Tibial nerve (tissue), 4 donors: ENCODE results near the gene HMCN2. TPM values are rescaled to one million over a fixed set of nuclear protein-coding genes. Genes with fewer than 3 reads are reported as not detected.

Experiments used
- DNase-seq, 2 donors: peaks; one replicate each; pipeline ENCODE4 v3.0.0-alpha.2; 2019; ENCODE audit warnings: low spot score in 2 of 2
- H3K27ac ChIP-seq, 4 donors: fragments of 200-600 bp; sonication (generic) in 3 of 4; one replicate each; pipeline ENCODE4 v1.5.1; 2017 to 2019; ENCODE audit warnings: mild to moderate bottlenecking in 1 of 4
- H3K27me3 ChIP-seq, 2 donors: fragments of 200-600 bp; sonication (generic) in 1 of 2; one replicate each; pipeline versions ENCODE4 v1.5.1 to v1.6.0; 2017 to 2019
- H3K36me3 ChIP-seq, 3 donors: fragments of 200-600 bp; sonication (generic); one replicate each; pipeline ENCODE4 v1.5.1; 2018 to 2019
- H3K4me1 ChIP-seq, 4 donors: fragments of 200-600 bp; sonication (generic) in 3 of 4; one replicate each; pipeline ENCODE4 v1.5.1; 2017 to 2019
- H3K4me3 ChIP-seq, 4 donors: fragments of 200-600 bp; sonication (generic) in 3 of 4; one replicate each; pipeline ENCODE4 v1.5.1; 2017 to 2019; ENCODE audit warnings: mild to moderate bottlenecking in 1 of 4, moderate library complexity in 1 of 4
- H3K9me3 ChIP-seq, 4 donors: fragments of 200-600 bp; sonication (generic) in 3 of 4; one replicate each; pipeline ENCODE4 v1.5.1; 2017 to 2019
- EP300 ChIP-seq, 2 donors: sonication (generic); formaldehyde crosslinking; IDR thresholded peaks; one replicate each; pipeline ENCODE4 v1.6.1; 2017; ENCODE audit warnings: antibody characterized with exemption in 2 of 2, mild to moderate bottlenecking in 1 of 2
- POLR2A ChIP-seq, 2 donors: fragments of 450-650 bp; IDR thresholded peaks; one replicate each; pipeline ENCODE4 v1.6.1; 2017; ENCODE audit warnings: antibody characterized with exemption in 2 of 2, mild to moderate bottlenecking in 2 of 2, moderate library complexity in 2 of 2
- WGBS, 2 donors: methylation state at CpG; one replicate each; pipeline ENCODE4 v1.1.5; 2018; 5-methylcytosine and 5-hydroxymethylcytosine counted together
- total RNA-seq, 4 donors: library from RNA; depleted of rRNA; stranded (reverse); fragments of >200 nt; gene quantifications; one replicate each; pipeline ENCODE4 v1.1.0, GENCODE V29; 2016
- TF ChIP-seq, protein P1 (sequence below), 5 experiments: fragments of 200-600 bp in 3 of 5; fragments of 450-650 bp in 2 of 5; sonication (generic) in 3 of 5; IDR thresholded peaks; one replicate each; pipeline ENCODE4 v1.5.1; 2016 to 2019; ENCODE audit warnings: antibody characterized with exemption in 5 of 5, mild to moderate bottlenecking in 3 of 5, moderate library complexity in 2 of 5

The HMCN2 gene
- total RNA-seq, 4 donors from 2014 or later = 0.90 to 53.7 (median 20.3) TPM

GRCh38 chr9:130461731-130462130, 196.2 kb downstream of the HMCN2 start:
- Histone ChIP-seq H3K4me1 (no peaks in the 10 kb centered on the region), H3K27ac (no peak overlapping the region), H3K4me3 (no peak overlapping the region), H3K27me3 (peaks cover 0 to 15% of the 10 kb centered on the region in 2 donors), H3K9me3 (no peaks in the 10 kb centered on the region), H3K36me3 (peaks cover 0 to 26% (median 0%) of the 10 kb centered on the region in 3 donors)
- DNase-seq = no peak
- TF ChIP-seq EP300 (IDR thresholded peaks at IDR 0.05) (no peak), POLR2A (IDR thresholded peaks at IDR 0.05) (no peak)
- TF ChIP-seq, protein P1, sequence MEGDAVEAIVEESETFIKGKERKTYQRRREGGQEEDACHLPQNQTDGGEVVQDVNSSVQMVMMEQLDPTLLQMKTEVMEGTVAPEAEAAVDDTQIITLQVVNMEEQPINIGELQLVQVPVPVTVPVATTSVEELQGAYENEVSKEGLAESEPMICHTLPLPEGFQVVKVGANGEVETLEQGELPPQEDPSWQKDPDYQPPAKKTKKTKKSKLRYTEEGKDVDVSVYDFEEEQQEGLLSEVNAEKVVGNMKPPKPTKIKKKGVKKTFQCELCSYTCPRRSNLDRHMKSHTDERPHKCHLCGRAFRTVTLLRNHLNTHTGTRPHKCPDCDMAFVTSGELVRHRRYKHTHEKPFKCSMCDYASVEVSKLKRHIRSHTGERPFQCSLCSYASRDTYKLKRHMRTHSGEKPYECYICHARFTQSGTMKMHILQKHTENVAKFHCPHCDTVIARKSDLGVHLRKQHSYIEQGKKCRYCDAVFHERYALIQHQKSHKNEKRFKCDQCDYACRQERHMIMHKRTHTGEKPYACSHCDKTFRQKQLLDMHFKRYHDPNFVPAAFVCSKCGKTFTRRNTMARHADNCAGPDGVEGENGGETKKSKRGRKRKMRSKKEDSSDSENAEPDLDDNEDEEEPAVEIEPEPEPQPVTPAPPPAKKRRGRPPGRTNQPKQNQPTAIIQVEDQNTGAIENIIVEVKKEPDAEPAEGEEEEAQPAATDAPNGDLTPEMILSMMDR (IDR thresholded peaks at IDR 0.05) = no peak
- 70 to 85% methylated on average over 9 to 11 of the region's 11 CpGs for WGBS, 2 donors

GRCh38 chr9:130462685-130463540, 197.4 kb downstream of the HMCN2 start:
- H3K4me1 ChIP-seq = no peaks in the 10 kb centered on the region
- WGBS, 2 donors = 83 to 84% methylated on average over 16 to 25 of the region's 27 CpGs
- H3K9me3 ChIP-seq = no peaks in the 10 kb centered on the region
- DNase-seq = no peak
- H3K4me3 ChIP-seq = no peak overlapping the region
- no peak for TF ChIP-seq EP300 (IDR thresholded peaks at IDR 0.05)
- TF ChIP-seq POLR2A (IDR thresholded peaks at IDR 0.05) = no peak
- TF ChIP-seq, protein P1 (IDR thresholded peaks at IDR 0.05) = no peak
- H3K27ac ChIP-seq = no peak overlapping the region
- peaks cover 0 to 15% of the 10 kb centered on the region in 2 donors for H3K27me3 ChIP-seq
- peaks cover 0 to 35% (median 0%) of the 10 kb centered on the region in 3 donors for H3K36me3 ChIP-seq

DNA sequence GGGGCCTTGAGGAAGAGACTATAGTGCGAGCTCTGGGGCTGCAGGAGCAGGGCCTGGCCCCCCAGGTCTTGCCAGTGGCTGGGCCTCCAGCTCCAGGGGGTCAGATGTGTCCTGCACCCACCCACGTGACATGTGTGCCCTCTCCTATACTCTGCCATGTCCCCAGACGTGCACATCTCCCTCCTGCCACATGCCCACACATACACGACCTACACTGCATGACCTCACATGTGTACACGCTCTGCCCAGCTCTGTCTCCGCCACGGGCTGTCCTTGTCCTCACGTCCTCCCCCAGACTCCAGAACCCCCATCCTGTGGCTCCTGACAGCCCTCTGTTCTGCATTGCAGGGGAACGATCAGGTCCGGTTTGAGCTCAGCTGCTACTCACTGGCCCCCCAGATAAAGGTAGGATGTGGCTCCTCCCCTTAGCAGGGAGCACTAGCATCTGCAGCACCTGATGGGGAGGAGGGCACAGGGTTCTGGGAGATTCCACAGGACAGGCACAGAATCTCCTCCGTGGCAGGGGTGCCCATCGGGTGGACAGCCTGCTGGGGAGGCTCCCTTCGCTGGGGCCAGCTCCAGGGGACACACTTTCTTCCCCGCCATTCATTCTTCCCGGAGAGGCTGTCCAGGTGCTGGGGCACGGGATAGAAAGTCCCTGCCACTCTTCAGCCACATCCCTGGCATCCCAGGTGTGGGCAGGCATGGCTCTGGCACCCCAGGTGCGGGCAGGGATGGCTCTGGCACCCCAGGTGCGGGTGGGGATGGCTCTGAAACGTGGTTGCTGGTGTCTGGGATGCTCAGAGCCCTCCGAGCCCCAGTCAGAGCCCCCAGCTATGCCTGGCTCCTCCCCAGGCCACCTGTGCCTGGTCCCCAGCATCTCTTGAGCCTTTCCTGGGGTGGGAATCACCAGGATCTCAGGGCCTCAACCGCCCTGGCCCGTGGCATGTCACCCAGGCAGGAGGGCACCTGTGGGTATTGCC, 198.5 kb downstream of the HMCN2 start:
- H3K4me3 ChIP-seq = no peak overlapping the region
- TF ChIP-seq EP300 (IDR thresholded peaks at IDR 0.05) (no peak), POLR2A (IDR thresholded peaks at IDR 0.05) (no peak)
- TF ChIP-seq, protein P1 (IDR thresholded peaks at IDR 0.05) = no peak
- WGBS, 2 donors = 77 to 79% methylated on average over 17 to 22 of the region's 22 CpGs
- H3K4me1 ChIP-seq = no peaks in the 10 kb centered on the region
- H3K9me3 ChIP-seq = no peaks in the 10 kb centered on the region
- H3K36me3 ChIP-seq = peaks cover 0 to 28% (median 0%) of the 10 kb centered on the region in 3 donors
- no peak overlapping the region for H3K27ac ChIP-seq
- DNase-seq = no peak
- peaks cover 0 to 15% of the 10 kb centered on the region in 2 donors for H3K27me3 ChIP-seq

- TF ChIP-seq POLR2A (IDR thresholded peaks at IDR 0.05) = no peak
- TF ChIP-seq, protein P1 (IDR thresholded peaks at IDR 0.05) = no peak
- TF ChIP-seq EP300 (IDR thresholded peaks at IDR 0.05) = no peak
- peaks cover 0 to 36% (median 0%) of the 10 kb centered on the region in 3 donors for H3K36me3 ChIP-seq
- no peaks in the 10 kb centered on the region for H3K9me3 ChIP-seq
- DNase-seq = no peak
- H3K27me3 ChIP-seq = peaks cover 0 to 13% of the 10 kb centered on the region in 2 donors
- no peak overlapping the region for H3K27ac ChIP-seq
- no peaks in the 10 kb centered on the region for H3K4me1 ChIP-seq
- no peak overlapping the region for H3K4me3 ChIP-seq
- 50 to 68% methylated on average over 16 of the region's 16 CpGs for WGBS, 2 donors
These were observed 200.0 kb downstream of the HMCN2 start for GRCh38 chr9:130465383-130466096.
